ENCODE results near the gene KANK3.
"Not testable (repeated sequence)": the region's sequence is repeated elsewhere in the genome, so short reads cannot be mapped to it uniquely, and the experiment has no call there.

KANK3 gene

GRCh38 chr19:8352134-8352827, 9.2 kb upstream of the KANK3 start:
- DNase-seq (ENCODE audit: insufficient read length, low spot score), result no peak
- TF ChIP-seq CTCF (IDR thresholded peaks at IDR 0.05; ENCODE audit: insufficient read depth, missing control alignments), result no peak

GRCh38 chr19:8349629-8350372, 6.7 kb upstream of the KANK3 start:
- not testable (repeated sequence) for DNase-seq (ENCODE audit: insufficient read length, low spot score); FAIRE-seq

More at GRCh38 chr19:8352134-8352827, 9.2 kb upstream of the KANK3 start:
- no peak for FAIRE-seq

- DNase-seq (ENCODE audit: insufficient read length, low spot score) (no peak), FAIRE-seq (no peak)
- TF ChIP-seq CTCF (IDR thresholded peaks at IDR 0.05; ENCODE audit: insufficient read depth, missing control alignments), result no peak
Measured at GRCh38 chr19:8343483-8343844, 402 bp upstream of the KANK3 start.

GRCh38 chr19:8342316-8342683, 762 bp downstream of the KANK3 start:
- DNase-seq (ENCODE audit: insufficient read length, low spot score) (no peak), FAIRE-seq (no peak)
- TF ChIP-seq CTCF (IDR thresholded peaks at IDR 0.05; ENCODE audit: insufficient read depth, missing control alignments), result no peak

- DNase-seq (ENCODE audit: insufficient read length, low spot score), result not testable (repeated sequence)
Measured at GRCh38 chr19:8341504-8341903, 1.6 kb downstream of the KANK3 start.

GRCh38 chr19:8340341-8341096, 2.5 kb downstream of the KANK3 start:
- FAIRE-seq, result no peak
- no peak for DNase-seq (ENCODE audit: insufficient read length, low spot score)

More at GRCh38 chr19:8341504-8341903, 1.6 kb downstream of the KANK3 start:
- FAIRE-seq, result not testable (repeated sequence)

GRCh38 chr19:8338835-8339234, 4.2 kb downstream of the KANK3 start:
- DNase-seq (ENCODE audit: insufficient read length, low spot score) (no peak), FAIRE-seq (no peak)
- TF ChIP-seq CTCF (IDR thresholded peaks at IDR 0.05; ENCODE audit: insufficient read depth, missing control alignments), result no peak

More at GRCh38 chr19:8340341-8341096, 2.5 kb downstream of the KANK3 start:
- no peak for TF ChIP-seq CTCF (IDR thresholded peaks at IDR 0.05; ENCODE audit: insufficient read depth, missing control alignments)

- FAIRE-seq (no peak), DNase-seq (ENCODE audit: insufficient read length, low spot score) (no peak)
- no peak for TF ChIP-seq CTCF (IDR thresholded peaks at IDR 0.05; ENCODE audit: insufficient read depth, missing control alignments)
Measured at GRCh38 chr19:8337728-8338127, 5.3 kb downstream of the KANK3 start.

All from D721Med (cell line).